GDM1 (cell line): ENCODE results near the gene CDH23.
A peak's percentile ranks its signal among the peaks of the same experiment; 100 is the strongest.

Source experiments
- DNase-seq: peaks from one replicate; lab custom pipeline; 2025; lab: John Stamatoyannopoulos, UW

CDH23 gene

DNA sequence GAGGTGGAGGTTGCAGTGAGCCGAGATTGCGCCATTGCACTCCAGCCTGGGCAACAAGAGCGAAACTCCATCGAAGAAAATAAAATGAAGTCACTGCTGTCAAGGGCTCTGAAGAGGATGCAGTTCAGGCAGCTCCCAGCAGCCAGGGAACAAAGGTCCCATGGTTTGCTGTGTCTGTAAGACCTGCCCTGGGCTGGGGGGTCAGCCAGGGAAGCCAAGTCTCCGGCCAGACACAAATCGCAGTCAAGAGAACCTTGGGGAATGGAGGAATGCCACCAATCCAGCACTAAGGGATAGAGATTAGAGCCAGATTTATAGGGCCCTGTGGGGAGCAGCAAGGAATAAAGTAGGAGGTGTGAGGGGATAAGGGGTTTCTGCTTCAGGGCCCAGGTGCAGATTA is 405.5 kb downstream of the CDH23 start:
- no peak for DNase-seq

DNA sequence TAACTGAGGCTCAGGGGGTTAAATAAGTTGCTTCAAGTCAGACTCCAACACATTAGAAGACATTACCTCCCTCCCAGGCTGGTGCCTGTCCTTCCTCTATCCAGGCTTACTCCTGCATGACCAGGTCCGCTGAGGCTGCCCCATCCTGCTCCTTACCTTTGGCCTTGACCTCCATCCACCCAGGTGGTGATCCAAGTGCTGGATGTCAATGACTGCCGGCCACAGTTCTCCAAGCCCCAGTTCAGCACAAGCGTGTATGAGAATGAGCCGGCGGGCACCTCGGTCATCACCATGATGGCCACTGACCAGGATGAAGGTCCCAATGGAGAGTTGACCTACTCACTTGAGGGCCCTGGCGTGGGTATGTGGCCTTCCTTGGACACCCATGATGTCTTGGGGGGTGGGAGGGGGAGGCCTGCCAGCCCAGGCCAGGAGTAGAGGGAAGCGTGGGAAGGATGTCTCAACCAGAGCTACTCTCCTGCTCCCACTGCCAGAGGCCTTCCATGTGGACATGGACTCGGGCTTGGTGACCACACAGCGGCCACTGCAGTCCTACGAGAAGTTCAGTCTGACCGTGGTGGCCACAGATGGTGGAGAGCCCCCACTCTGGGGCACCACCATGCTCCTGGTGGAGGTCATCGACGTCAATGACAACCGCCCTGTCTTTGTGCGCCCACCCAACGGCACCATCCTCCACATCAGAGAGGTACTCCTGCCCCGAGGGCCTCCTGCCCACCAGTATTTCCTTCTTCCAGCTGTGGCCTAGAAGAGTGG is 406.2 kb downstream of the CDH23 start:
- no peak for DNase-seq

DNA sequence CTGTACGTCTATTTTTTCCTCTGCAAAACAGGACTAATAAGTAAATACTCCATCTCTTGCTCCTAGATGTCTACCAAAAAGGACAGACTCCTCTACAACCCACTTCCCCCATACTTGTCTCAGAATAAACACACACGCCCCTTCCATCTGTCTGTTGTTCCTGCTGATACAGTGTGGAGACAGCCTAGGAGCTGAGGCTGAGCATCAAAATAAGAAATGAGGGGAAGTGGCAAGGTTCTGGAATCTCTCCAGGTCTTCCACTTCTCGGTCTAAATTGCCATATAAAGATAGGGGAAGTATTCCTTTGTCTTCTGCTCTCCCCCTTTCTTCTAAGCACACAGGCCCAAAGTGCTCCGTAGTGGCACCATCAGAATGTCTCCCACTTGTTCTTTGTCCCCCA is 407.4 kb downstream of the CDH23 start:
- DNase-seq: peak; percentile 87

DNA sequence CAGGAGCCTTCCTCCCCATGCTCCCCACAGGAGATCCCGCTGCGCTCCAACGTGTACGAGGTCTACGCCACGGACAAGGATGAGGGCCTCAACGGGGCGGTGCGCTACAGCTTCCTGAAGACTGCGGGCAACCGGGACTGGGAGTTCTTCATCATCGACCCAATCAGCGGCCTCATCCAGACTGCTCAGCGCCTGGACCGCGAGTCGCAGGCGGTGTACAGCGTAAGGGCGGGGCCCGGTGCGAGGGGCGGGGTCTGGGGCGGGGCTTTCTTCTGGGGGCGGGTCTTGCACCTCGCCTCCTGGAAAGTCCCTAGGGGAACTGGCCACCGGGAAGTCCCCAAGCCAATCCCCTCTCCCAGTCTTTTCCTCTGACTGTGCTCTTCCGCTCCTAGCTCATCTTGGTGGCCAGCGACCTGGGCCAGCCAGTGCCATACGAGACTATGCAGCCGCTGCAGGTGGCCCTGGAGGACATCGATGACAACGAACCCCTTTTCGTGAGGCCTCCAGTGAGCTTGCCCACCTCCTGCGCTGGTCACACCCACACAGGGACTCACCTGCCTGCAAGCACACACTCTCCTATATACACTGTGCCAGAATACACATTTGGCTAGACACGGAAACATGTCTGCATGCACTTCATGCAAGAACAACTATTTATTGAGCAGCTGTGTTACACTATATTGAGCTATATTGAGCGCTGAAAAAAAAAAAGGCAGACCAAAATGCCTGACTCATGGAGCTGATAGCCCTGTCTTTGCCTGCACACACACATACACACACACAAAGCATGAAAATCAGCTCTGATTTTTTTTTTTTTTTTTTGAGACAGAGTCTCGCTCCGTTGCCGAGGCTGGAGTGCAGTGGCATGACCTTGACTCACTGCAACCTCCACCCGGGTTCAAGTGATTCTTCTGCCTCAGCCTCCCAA is 409.3 kb downstream of the CDH23 start:
- DNase-seq: no peak

DNA sequence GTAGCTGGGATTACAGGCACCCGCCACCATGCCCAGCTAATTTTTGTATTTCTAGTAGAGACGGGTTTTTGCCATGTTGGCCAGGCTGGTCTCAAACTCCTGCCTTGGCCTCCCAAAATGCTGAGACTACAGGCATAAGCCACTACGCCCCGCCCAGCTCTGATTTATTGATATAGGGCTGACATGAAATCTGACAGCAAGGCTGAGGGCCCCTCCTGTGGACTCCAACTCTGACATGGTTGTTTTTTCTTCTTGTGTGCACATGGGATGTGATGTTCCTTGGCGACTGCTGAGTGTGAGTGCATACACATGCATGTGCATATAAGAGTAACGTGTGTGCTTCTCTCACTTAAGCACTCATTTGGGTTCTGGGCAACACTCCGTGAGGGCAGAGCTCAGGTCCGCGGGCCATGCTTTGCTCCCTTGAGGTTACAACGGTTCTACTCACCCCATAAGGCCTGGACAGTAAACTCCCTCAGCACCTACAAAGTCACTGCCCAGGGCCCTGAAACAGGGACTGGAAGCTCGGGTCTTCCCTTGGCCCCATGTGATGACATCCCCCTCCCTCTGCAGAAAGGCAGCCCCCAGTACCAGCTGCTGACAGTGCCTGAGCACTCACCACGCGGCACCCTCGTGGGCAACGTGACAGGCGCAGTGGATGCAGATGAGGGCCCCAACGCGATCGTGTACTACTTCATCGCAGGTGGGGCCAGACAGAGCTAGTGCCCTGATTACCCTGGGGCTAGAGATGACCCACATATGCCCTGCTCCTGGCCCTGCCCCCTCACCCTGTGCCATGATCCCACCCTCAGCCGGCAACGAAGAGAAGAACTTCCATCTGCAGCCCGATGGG is 410.2 kb downstream of the CDH23 start:
- DNase-seq: no peak

DNA sequence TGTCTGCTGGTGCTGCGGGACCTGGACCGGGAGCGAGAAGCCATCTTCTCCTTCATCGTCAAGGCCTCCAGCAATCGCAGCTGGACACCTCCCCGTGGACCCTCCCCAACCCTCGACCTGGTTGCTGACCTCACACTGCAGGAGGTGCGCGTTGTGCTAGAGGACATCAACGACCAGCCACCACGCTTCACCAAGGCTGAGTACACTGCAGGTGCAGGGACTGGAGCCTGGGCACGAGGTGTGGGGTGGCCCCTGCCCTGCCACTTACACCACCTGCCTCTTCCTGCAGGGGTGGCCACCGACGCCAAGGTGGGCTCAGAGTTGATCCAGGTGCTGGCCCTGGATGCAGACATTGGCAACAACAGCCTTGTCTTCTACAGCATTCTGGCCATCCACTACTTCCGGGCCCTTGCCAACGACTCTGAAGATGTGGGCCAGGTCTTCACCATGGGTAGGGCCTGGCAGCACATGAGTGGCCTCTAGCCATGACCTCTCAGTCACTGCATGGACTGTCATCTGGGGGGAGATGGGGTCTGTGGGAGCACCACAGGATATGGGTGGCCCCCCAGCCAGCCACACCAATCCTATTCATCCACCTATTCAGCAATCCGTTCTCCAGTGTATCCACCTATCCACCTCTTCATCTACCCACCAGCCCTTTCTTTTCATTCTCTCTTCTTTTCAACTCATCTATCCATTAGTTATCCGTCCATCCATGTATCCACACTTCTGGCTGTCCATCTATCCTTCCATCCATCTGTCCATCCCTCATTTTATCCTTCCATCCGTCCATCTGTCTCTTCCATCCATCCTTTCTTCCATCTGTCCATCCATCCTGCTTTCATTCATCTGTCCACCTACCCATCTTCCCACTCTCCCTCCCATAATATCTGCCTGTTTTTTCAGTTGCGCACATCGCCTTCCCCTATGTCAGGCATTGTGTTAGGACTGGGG is 411.1 kb downstream of the CDH23 start:
- DNase-seq: no peak

DNA sequence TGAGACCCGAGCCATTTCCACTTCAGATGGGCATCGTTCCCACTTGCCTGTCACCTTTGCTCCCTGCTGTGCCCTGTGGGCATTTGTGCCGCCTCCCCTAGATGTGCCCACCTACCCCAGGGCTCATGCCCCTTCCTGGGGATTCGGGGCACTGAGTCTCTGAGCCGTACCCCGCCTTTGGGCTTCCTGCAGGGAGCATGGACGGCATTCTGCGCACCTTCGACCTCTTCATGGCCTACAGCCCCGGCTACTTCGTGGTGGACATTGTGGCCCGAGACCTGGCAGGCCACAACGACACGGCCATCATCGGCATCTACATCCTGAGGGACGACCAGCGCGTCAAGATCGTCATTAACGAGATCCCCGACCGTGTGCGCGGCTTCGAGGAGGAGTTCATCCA is 412.9 kb downstream of the CDH23 start:
- no peak for DNase-seq

DNA sequence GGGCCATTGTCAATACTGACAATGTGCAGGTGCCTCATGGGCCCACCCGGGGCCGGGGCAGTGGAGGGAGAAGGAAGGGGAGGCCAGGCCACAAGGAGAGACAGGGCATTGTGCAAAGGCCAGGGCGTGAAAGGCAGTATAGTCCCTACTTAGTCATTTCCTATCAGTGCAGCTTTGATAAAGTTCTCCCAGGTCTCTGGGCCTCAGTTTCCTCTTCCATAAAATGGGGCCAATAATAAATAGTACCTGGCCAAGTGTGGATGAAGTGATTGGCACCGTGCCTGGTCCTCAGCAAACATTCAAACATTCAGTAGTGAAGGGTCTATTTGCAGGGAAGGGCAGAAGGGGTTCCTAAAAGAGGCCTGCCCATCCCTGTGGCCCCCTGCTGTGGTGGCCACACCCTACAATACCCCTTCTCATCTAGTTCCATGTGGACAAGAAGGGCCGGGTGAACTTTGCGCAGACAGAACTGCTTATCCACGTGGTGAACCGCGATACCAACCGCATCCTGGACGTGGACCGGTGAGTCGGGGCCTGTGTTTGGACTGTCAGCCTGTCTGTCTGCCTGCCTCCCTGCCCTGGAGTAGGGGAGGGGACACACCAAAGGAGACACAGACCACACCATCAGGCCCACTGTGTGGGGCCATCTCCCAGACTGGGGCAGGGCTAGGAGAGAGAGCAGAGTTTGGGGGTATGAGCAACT is 413.5 kb downstream of the CDH23 start:
- DNase-seq: peak; percentile 11

DNA sequence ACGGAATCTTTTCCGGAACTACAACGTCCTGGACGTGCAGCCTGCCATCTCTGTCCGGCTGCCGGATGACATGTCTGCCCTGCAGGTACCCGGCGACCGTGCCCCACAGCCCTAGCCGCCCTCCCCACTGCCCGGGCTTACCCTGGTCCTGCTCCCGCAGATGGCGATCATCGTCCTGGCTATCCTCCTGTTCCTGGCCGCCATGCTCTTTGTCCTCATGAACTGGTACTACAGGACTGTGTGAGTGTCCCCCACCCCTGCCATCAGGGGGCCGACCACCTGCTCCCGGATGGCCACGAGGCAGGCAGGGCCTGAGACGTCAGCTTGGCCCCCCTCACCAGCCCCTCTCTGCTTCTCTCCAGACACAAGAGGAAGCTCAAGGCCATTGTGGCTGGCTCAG is 414.6 kb downstream of the CDH23 start:
- no peak for DNase-seq

DNA sequence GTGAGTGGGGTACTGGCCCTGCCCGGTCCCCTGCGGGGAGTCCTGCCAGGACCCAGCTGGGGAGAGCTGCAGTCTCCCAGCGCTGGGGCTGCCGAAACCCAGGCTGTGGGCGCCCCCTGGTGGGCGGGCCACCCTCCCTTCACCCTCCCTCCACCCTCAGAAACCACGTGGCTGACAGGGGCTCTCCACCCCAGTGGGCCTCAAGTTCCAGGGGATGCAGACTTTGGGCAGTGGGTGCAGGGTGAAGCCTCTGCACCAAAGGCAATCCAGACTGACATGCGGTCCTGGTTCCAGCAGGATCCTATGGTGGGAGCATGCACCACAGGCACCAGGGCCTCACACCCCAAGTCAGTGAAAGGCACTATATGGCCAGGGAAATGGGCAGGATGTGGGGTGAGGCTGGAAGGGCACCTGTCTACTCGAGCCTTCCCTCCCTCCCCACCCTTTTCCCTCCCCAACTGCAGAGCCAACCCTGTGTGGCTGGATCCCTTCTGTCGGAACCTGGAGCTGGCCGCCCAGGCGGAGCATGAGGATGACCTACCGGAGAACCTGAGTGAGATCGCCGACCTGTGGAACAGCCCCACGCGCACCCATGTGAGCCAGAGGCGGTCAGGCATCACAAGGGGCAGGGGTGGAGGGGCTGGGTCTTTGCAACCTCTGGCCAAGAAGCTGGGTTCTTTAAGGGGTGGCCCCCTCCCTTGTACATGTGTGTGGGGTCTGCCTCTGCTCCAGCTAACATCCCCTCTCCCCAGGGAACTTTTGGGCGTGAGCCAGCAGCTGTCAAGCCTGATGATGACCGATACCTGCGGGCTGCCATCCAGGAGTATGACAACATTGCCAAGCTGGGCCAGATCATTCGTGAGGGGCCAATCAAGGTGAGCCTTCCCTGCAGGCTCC is 415.5 kb downstream of the CDH23 start:
- peak; percentile 66 for DNase-seq

DNA sequence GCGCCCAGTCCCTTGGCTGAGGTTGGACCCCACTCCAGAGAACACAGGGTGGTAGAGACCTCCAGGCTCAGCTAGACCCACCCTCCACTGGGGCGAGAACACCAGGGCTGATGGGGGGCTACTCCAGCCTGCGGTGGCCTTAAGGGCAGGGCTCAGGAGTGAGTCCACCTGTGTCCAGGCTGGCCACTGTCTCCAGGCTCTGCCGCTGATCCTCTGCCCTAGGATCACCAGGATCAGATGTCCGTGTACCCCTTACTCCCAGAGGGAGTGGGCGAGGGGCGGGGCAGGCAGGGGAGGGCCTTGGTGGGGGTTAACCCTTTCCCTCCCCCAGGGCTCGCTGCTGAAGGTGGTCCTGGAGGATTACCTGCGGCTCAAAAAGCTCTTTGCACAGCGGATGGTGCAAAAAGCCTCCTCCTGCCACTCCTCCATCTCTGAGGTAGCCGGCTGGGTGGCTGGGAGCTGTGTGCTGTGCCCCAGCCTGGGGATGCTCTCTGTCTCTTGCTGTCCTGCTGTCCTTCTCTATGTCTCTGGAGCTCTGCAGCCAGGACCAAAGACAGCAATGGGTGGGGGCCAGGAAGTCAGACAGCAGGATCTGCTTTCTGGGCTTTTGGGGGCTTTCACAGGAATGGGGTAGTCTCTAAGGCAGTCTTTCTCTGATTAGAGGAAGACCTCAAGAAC is 416.3 kb downstream of the CDH23 start:
- no peak for DNase-seq

DNA sequence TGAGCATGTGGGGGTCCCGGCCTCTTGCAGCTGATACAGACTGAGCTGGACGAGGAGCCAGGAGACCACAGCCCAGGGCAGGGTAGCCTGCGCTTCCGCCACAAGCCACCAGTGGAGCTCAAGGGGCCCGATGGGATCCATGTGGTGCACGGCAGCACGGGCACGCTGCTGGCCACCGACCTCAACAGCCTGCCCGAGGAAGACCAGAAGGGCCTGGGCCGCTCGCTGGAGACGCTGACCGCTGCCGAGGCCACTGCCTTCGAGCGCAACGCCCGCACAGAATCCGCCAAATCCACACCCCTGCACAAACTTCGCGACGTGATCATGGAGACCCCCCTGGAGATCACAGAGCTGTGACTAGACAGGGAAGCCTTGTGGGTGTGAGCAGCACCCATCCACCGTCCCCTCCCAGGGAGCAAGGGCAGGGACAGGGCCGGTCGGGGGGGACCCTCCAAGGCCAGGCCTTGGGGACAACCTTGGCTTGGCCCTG is 418.2 kb downstream of the CDH23 start:
- no peak for DNase-seq

DNA sequence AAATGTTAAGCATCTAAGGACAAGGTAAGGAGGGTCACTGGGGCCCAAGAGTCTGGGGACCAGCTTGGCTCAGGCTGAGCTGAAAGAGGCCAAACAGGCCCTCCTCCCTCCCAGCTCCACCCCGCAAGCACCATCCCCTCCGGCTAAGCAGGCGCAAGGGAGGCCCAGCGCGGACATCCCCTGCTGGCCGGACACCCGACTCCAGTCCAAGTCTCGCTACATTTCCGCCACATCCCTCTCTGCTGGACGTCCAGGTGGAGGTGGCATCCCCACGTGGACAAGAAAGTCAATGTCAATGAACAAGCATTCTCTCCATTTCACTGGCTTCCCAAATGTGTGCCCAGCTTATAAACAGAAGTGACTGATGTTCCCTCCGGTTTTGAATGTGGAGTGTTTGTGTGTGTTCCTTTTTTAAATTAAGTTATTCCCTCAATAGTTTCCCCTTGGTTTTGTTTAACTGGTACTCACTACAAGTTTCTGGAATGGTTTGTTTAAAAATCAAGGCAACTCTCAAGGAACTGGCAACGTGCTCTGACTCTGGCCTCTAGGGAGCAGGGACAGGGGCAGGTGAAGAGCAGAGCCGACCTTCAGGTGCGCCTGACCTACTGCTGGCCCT is 418.9 kb downstream of the CDH23 start:
- no peak for DNase-seq

DNA sequence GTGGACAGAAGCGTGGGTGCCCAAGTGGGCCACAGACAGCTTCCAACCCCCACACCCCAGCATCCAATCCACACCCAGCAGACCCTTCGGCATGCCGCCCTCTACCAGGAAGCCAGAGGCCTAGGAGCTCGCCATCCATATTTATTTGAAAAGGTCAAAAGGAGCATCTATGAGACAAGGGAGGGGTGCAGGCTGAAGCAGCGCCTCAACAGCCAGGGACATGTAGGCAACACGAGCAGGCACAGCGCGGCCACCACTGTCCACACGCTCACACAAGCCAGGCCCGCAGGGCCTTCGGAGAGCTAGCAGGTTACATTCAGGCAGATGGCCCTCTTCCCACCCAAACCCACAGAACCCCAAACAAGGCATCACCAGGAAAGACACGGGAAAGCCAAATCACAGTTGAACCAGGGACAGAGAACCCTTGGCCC is 419.7 kb downstream of the CDH23 start:
- DNase-seq: no peak

DNA sequence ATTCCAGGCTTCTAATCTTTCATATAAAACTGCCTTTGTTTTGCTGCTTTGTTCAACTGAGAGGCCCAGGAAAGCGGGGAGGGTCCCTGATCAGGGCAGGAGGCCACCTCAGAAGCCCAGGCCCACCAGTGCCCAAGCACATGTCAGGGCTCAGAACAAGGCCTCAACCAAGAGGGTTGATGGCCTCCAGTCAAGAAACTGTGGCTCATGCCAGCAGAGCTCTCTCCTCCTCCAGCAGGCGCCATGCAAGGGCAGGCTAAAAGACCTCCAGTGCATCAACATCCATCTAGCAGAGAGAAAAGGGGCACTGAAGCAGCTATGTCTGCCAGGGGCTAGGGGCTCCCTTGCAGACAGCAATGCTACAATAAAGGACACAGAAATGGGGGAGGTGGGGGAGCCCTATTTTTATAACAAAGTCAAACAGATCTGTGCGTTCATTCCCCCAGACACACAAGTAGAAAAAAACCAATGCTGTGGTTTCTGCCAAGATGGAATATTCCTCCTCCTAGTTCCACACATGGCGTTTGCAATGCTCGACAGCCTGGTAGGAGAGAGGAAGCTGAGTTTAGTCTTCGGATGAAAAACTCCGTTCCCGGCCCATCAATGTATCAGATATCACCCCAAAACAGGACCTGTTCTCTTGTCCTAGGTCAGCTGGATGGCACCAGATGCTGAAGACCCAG is 420.4 kb downstream of the CDH23 start:
- DNase-seq: no peak

DNA sequence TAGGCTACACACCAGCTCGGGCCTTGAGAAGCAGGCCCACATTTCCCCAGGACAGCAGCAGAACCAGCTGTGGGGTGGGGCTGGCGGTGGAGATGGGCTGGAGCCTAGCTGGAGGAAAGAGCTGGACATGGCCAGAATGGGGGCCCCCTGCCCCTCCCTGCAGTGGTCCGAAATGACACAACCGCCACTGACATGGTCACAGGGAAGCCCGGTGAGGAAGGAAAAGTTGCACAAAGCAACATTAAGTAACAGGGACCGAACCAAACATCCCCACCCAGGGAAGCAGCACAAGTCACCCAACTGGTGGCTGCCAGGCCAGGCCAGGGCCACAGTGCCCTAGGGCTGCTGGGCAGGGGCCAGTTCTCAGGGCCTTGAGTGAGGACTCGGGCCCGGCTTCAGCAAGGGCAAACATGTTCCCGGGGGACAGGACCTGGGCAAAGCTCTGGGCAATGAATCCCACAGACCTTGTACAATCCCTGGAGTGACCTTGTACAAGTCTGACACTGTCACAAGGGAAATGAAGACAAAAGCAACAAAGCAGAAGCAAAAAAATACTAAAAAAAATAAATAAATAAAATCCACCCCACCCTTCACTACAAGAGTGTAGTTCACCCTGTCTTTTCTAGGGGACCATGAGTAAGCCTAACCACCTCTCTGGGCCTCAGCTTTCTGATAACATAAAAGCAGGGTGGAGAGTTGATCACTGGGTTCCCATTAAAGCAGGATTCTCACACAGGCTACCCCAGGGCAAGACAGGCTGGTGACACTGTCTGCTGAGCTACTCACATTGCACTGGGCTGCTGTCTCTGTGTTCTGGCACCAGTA is 421.3 kb downstream of the CDH23 start:
- no peak for DNase-seq
